ENCODE results near the gene MEST. TPM values are rescaled to one million over a fixed set of nuclear protein-coding genes. Genes with fewer than 3 reads are reported as not detected.

The MEST gene
- total and polyA plus RNA-seq, 2 donors (not counting 1 experiment from before 2014, with no cell fraction given) = 2.5 to 6.6 TPM

- Mint-ChIP-seq H3K27me3 (no peaks in the 10 kb centered on the region), H3K27ac (no peak overlapping the region), H3K4me3 (no peak overlapping the region), H3K4me1 (no peaks in the 10 kb centered on the region), H3K9me3 (ENCODE audit: insufficient read depth) (no peaks in the 10 kb centered on the region)
- Histone ChIP-seq H3K79me2 (ENCODE audit: control insufficient read depth, insufficient read depth, low read length) (no peaks in the 10 kb centered on the region), H3K9ac (ENCODE audit: low read length) (no peak overlapping the region), H3K4me3 (ENCODE audit: control extremely low read depth in 1 of 5, extremely low read depth in 1 of 5, insufficient read depth in 1 of 5, low read depth in 2 of 5, low read length in 4 of 5) (no peak overlapping the region), H3K9me3 (ENCODE audit: control extremely low read depth in 1 of 3, control insufficient read depth in 2 of 3, insufficient read depth in 1 of 3, low read length in 2 of 3) (no peaks in the 10 kb centered on the region), H3K27ac (ENCODE audit: low read length in 2 of 2) (no peak overlapping the region), H3K4me1 (ENCODE audit: control insufficient read depth in 2 of 2, insufficient read depth in 2 of 2, low read length in 2 of 2) (no peaks in the 10 kb centered on the region), H2AFZ (ENCODE audit: insufficient read depth, low read depth, low read length, poor library complexity, severe bottlenecking) (no peak overlapping the region), H3K27me3 (replicated peaks in 1 of 4; ENCODE audit: control extremely low read depth in 1 of 4, control insufficient read depth in 3 of 4, insufficient read depth in 4 of 4, low read length in 3 of 4) (no peaks in the 10 kb centered on the region), H4K20me1 (ENCODE audit: control insufficient read depth, insufficient read depth, low read length, poor library complexity, severe bottlenecking) (no peaks in the 10 kb centered on the region), H3K36me3 (replicated peaks in 1 of 2; ENCODE audit: control extremely low read depth in 1 of 2, control insufficient read depth in 1 of 2, extremely low read depth in 1 of 2, insufficient read depth in 2 of 2, low read length in 1 of 2) (peaks cover 0 to 2% of the 10 kb centered on the region in 2 experiments), H3K4me2 (replicated peaks; ENCODE audit: low read depth, low read length, poor library complexity, severe bottlenecking) (no peak overlapping the region)
- ChIA-PET POLR2A (no interaction called here), CTCF (no interaction called here)
- intact Hi-C loops (cut with micrococcal nuclease) = no loop called here
- 100% methylated on average over 3 of the region's 3 CpGs for WGBS (ENCODE audit: insufficient coverage)
- DNase-seq (no peak), ATAC-seq (ENCODE audit: low read depth) (no peak)
- no peak for TF ChIP-seq EZH2 (IDR thresholded peaks at IDR 0.05; ENCODE audit: borderline replicate concordance, insufficient read depth, low read depth, low read length, poor library complexity, severe bottlenecking)
- TF ChIP-seq, protein P1, sequence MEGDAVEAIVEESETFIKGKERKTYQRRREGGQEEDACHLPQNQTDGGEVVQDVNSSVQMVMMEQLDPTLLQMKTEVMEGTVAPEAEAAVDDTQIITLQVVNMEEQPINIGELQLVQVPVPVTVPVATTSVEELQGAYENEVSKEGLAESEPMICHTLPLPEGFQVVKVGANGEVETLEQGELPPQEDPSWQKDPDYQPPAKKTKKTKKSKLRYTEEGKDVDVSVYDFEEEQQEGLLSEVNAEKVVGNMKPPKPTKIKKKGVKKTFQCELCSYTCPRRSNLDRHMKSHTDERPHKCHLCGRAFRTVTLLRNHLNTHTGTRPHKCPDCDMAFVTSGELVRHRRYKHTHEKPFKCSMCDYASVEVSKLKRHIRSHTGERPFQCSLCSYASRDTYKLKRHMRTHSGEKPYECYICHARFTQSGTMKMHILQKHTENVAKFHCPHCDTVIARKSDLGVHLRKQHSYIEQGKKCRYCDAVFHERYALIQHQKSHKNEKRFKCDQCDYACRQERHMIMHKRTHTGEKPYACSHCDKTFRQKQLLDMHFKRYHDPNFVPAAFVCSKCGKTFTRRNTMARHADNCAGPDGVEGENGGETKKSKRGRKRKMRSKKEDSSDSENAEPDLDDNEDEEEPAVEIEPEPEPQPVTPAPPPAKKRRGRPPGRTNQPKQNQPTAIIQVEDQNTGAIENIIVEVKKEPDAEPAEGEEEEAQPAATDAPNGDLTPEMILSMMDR (IDR thresholded peaks at IDR 0.05) = no peak
Measured at GRCh38 chr7:130554481-130554880, 62.6 kb downstream of the MEST start.

Small RNA genes lying within 50 kb of the gene (small RNA-seq; reads per million reads assigned to genes)
- gene MIR335 (ENCODE audit: insufficient read length, low read depth, low replicate concordance) (not detected), gene RF02148 (ENCODE audit: insufficient read length, low read depth, low replicate concordance) (not detected), gene RF02149 (ENCODE audit: insufficient read length, low read depth, low replicate concordance) (not detected), gene RF02150 (ENCODE audit: insufficient read length, low read depth, low replicate concordance) (not detected)

Other genes starting within 250 kb of the MEST start
- gene CPA2, start 225.2 kb upstream of the MEST start, total RNA-seq = not detected in 2 replicates
- not detected in 2 replicates for gene CPA2, start 225.2 kb upstream of the MEST start, polyA plus RNA-seq
- gene CPA4, start 198.9 kb upstream of the MEST start, total RNA-seq = not detected in 2 replicates
- not detected in 2 replicates for gene CPA4, start 198.9 kb upstream of the MEST start, polyA plus RNA-seq
- gene CPA5, start 147.3 kb upstream of the MEST start, total RNA-seq = not detected in 2 replicates
- gene CPA5, start 147.3 kb upstream of the MEST start, polyA plus RNA-seq = 0.13 TPM in 1 of 2 replicates, not detected in the other
- not detected in 2 replicates for gene CPA1, start 111.6 kb upstream of the MEST start, total RNA-seq
- gene CPA1, start 111.6 kb upstream of the MEST start, polyA plus RNA-seq = not detected in 2 replicates
- gene CEP41, start 51.1 kb upstream of the MEST start, total RNA-seq = 5.9 and 6.1 TPM in 2 replicates
- 2.7 and 3.4 TPM in 2 replicates for gene CEP41, start 51.1 kb upstream of the MEST start, polyA plus RNA-seq
- gene COPG2, start 176.7 kb downstream of the MEST start, total RNA-seq = 13.4 and 14.7 TPM in 2 replicates
- 5.5 and 6.1 TPM in 2 replicates for gene COPG2, start 176.7 kb downstream of the MEST start, polyA plus RNA-seq
- gene TSGA13, start 194.5 kb downstream of the MEST start, total RNA-seq = not detected in 2 replicates
- not detected in 2 replicates for gene TSGA13, start 194.5 kb downstream of the MEST start, polyA plus RNA-seq
- 0.19 and 0.27 TPM in 2 replicates for gene KLF14, start 242.1 kb downstream of the MEST start, total RNA-seq
- 0.25 and 0.30 TPM in 2 replicates for gene KLF14, start 242.1 kb downstream of the MEST start, polyA plus RNA-seq

All from B cell (primary cell).